GM23338 (cell line): Measurements from ENCODE around the gene SLC9A1. TPM values are rescaled to one million over a fixed set of nuclear protein-coding genes. Genes with fewer than 3 reads are reported as not detected.

Experiments
- ATAC-seq: fragments of 200-7000 bp; cut with Tn5 transposase; 3 replicates; pipeline ENCODE4 v1.9.1; 2020
- DNase-seq: peaks from one replicate; pipeline ENCODE4 v3.0.0-alpha.2; 2015; ENCODE audit warnings: low spot score
- H2AFZ ChIP-seq: fragments of 200-600 bp; sonication (generic); 2 replicates; pipeline ENCODE4 v1.8.0; 2016; ENCODE audit warnings: antibody characterized with exemption, mild to moderate bottlenecking, moderate library complexity
- H3F3A ChIP-seq: fragments of 200-600 bp; sonication (generic); replicated peaks from 2 replicates; pipeline ENCODE4 v1.8.0; 2017; ENCODE audit warnings: antibody characterized with exemption, mixed run types, low read depth
- H3K27ac ChIP-seq: fragments of 200-600 bp; sonication (generic); 2 replicates; pipeline ENCODE4 v1.6.1; 2016; ENCODE audit warnings: low read depth
- H3K27me3 ChIP-seq: fragments of 200-600 bp; sonication (generic); 2 replicates; pipeline ENCODE4 v1.8.0; 2016; ENCODE audit warnings: mild to moderate bottlenecking, mixed run types, moderate library complexity; ENCODE audit not compliant: insufficient read depth
- H3K36me3 ChIP-seq: fragments of 200-600 bp; sonication (generic); 2 replicates; pipeline ENCODE4 v1.8.0; 2016; ENCODE audit warnings: mild to moderate bottlenecking; ENCODE audit not compliant: insufficient read depth
- H3K4me1 ChIP-seq: fragments of 200-600 bp; sonication (generic); 2 replicates; pipeline ENCODE4 v1.8.0; 2016; ENCODE audit warnings: mild to moderate bottlenecking, moderate library complexity; ENCODE audit not compliant: insufficient read depth
- H3K4me2 ChIP-seq: fragments of 200-600 bp; sonication (generic); 2 replicates; pipeline ENCODE4 v1.7.1; 2017; ENCODE audit warnings: mixed run types
- H3K4me3 ChIP-seq: fragments of 200-600 bp; sonication (generic); 2 replicates; pipeline ENCODE4 v1.6.1; 2016; ENCODE audit warnings: mixed run types
- H3K79me2 ChIP-seq: fragments of 200-600 bp; sonication (generic); replicated peaks from 2 replicates; pipeline ENCODE4 v1.8.0; 2017; ENCODE audit warnings: mild to moderate bottlenecking; ENCODE audit not compliant: insufficient read depth
- H3K9me2 ChIP-seq: fragments of 200-600 bp; sonication (generic); 2 replicates; pipeline ENCODE4 v1.8.0; 2017; ENCODE audit not compliant: insufficient read depth
- H4K20me1 ChIP-seq: fragments of 200-600 bp; sonication (generic); replicated peaks from 2 replicates; pipeline ENCODE4 v1.8.0; 2017; ENCODE audit warnings: mild to moderate bottlenecking; ENCODE audit not compliant: insufficient read depth
- H3K27ac Mint-ChIP-seq: 2 replicates; pipeline ENCODE4 v1.8.0; 2020; ENCODE audit warnings: inconsistent platforms, mild to moderate bottlenecking, moderate library complexity, mixed read lengths
- H3K27me3 Mint-ChIP-seq: 3 replicates; pipeline ENCODE4 v1.8.0; 2022; ENCODE audit warnings: low read depth, mild to moderate bottlenecking, moderate library complexity, mixed read lengths, inconsistent platforms; ENCODE audit not compliant: insufficient read depth, poor library complexity
- H3K36me3 Mint-ChIP-seq: 3 replicates; pipeline ENCODE4 v1.8.0; 2021; ENCODE audit warnings: low read depth, mild to moderate bottlenecking, inconsistent platforms, moderate library complexity, mixed read lengths
- H3K4me1 Mint-ChIP-seq: 3 replicates; pipeline ENCODE4 v1.8.0; 2020; ENCODE audit warnings: mild to moderate bottlenecking, inconsistent platforms, mixed read lengths
- H3K4me3 Mint-ChIP-seq: 3 replicates; pipeline ENCODE4 v1.8.0; 2021; ENCODE audit warnings: moderate library complexity, mild to moderate bottlenecking, inconsistent platforms, mixed read lengths
- H3K9me3 Mint-ChIP-seq: 3 replicates; pipeline ENCODE4 v1.8.0; 2020; ENCODE audit warnings: moderate library complexity, mild to moderate bottlenecking, inconsistent platforms, mixed read lengths
- CREB1 ChIP-seq: fragments of 250-450 bp; sonication (Bioruptor Pico); IDR thresholded peaks from 2 replicates; pipeline ENCODE4 v1.5.0; 2020; ENCODE audit warnings: low read depth, mild to moderate bottlenecking, moderate library complexity
- EZH2 ChIP-seq: fragments of 200-600 bp; sonication (generic); IDR thresholded peaks from one replicate; pipeline ENCODE4 v1.8.0; 2017; ENCODE audit warnings: antibody characterized with exemption, mild to moderate bottlenecking, low read depth; ENCODE audit not compliant: unreplicated experiment
- EZH2phosphoT487 ChIP-seq: fragments of 200-600 bp; sonication (generic); IDR thresholded peaks from one replicate; pipeline ENCODE4 v1.8.1; 2018; ENCODE audit warnings: antibody characterized with exemption; ENCODE audit not compliant: unreplicated experiment
- NANOG ChIP-seq: IDR thresholded peaks from 2 replicates; pipeline ENCODE4 v1.6.1; 2016; ENCODE audit warnings: antibody characterized with exemption, borderline replicate concordance
- POLR2AphosphoS5 ChIP-seq: IDR thresholded peaks from 2 replicates; pipeline ENCODE4 v1.6.1; 2016; ENCODE audit warnings: antibody characterized with exemption, low read depth
- ZNF331 ChIP-seq: fragments of 250-450 bp; sonication (Bioruptor Pico); IDR thresholded peaks from 2 replicates; pipeline ENCODE4 v1.5.0; 2020; ENCODE audit warnings: low read depth, mild to moderate bottlenecking, moderate library complexity
- polyA plus RNA-seq: library from polyadenylated mRNA; unstranded; fragments of >200 nt; fragmentation: Nextera tagmentation; extraction: Ambion mirVana; gene quantifications from 2 replicates; pipeline ENCODE4 v1.2.1, GENCODE V29; 2016
- total RNA-seq: library from RNA; depleted of rRNA; stranded (reverse); fragments of >200 nt; shearing (Covaris generic); gene quantifications from 2 replicates; pipeline ENCODE4 v1.2.3, GENCODE V29; 2014
- TF ChIP-seq, protein P1 (sequence below), 2 experiments: fragments of 200-600 bp in 1 of 2; sonication (generic) in 1 of 2; conservative IDR thresholded peaks; 2 replicates each; pipeline versions ENCODE4 v1.5.1 to v1.6.1; 2016 to 2017; ENCODE audit warnings: antibody characterized with exemption in 2 of 2, low read depth in 2 of 2, mild to moderate bottlenecking in 2 of 2, moderate library complexity in 1 of 2
- TF ChIP-seq, protein P2 (sequence below): fragments of 250-450 bp; sonication (Bioruptor Pico); IDR thresholded peaks from 2 replicates; pipeline ENCODE4 v1.5.0; 2020; ENCODE audit warnings: mild to moderate bottlenecking, moderate library complexity
- TF ChIP-seq, protein P3 (sequence below): IDR thresholded peaks from 2 replicates; pipeline ENCODE4 v1.6.1; 2016; ENCODE audit warnings: antibody characterized with exemption

Gene SLC9A1
- total and polyA plus RNA-seq, 2 experiments from 2014 or later, result 10.4 to 22.3 TPM

DNA sequence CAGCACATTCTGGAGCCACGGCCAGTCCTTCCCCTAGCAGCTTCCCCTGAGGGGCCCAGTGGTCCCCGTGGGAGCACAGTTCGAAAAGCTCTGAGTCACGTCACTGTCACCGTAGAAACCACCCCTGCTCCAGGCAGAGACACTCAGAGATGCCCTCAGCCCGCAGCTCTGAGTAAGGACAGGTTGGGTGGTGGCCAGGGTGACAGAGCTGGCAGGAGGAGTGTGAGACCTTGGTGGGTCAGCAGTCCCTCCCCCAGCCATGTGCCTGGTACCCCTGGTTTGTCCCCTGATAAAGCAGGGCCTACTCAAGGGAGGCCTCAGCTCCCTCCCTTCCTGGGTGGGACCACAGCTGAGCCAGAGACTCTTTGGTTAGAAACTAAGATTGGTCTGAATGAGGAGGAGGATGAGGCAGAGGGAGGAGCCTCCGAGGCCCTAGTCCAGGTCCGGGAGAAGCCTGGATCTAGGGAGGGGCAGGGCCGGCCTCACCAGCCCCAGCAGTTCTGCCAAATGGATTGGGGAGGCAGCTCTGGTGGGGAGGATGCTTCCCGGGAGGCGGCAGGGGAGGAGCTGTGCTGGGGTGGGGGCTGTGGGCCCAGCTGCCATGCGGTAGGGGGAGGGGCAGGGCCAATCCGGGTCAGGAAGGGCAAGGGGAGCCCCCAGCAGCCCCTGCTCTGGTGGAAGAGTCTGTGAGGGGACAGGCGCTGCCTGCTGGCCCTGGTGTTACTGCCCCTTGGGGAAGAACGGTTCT, 55.2 kb downstream of the SLC9A1 start (continued):
- TF ChIP-seq, protein P1, sequence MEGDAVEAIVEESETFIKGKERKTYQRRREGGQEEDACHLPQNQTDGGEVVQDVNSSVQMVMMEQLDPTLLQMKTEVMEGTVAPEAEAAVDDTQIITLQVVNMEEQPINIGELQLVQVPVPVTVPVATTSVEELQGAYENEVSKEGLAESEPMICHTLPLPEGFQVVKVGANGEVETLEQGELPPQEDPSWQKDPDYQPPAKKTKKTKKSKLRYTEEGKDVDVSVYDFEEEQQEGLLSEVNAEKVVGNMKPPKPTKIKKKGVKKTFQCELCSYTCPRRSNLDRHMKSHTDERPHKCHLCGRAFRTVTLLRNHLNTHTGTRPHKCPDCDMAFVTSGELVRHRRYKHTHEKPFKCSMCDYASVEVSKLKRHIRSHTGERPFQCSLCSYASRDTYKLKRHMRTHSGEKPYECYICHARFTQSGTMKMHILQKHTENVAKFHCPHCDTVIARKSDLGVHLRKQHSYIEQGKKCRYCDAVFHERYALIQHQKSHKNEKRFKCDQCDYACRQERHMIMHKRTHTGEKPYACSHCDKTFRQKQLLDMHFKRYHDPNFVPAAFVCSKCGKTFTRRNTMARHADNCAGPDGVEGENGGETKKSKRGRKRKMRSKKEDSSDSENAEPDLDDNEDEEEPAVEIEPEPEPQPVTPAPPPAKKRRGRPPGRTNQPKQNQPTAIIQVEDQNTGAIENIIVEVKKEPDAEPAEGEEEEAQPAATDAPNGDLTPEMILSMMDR (conservative IDR thresholded peaks at IDR 0.05; ENCODE audit: low read depth in 2 of 2), result no peak

DNA sequence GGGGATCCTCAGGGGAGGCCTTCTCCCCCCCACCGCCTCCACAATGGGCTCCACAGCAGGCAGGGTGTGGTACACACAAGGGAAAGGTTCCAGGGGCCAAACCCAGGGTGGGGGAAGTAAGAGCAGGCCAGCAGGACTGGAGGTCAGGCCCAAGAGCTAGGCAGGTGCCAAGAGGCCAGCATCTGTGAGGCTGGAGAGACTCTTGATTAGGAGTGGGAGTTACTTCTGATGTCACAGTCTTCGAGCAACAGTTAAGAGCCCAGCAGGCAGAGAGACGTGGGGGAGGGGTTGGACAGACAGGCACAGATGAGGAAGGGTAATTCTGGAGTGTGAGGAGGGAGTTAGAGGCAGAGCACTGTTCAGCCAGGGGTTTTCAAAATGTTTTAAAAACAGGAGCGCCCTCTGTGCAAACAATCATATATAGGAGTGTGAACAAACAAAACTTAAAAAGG, 55.8 kb downstream of the SLC9A1 start:
- no peaks in the 10 kb centered on the region for H3K79me2 ChIP-seq
- H3K36me3 ChIP-seq, result no peaks in the 10 kb centered on the region
- DNase-seq, result peak; percentile 39
- Mint-ChIP-seq H3K27ac (peak overlapping the region; percentile 79), H3K4me1 (peaks cover 26% of the 10 kb centered on the region), H3K36me3 (no peaks in the 10 kb centered on the region), H3K4me3 (peak overlapping the region; percentile 17; the same call in 2 of the 3 replicates), H3K9me3 (no peaks in the 10 kb centered on the region; the same call in 2 of the 3 replicates), H3K27me3 (peaks cover 10% of the 10 kb centered on the region)
- no peaks in the 10 kb centered on the region for H3K9me2 ChIP-seq
- H3F3A ChIP-seq, result no peaks in the 10 kb centered on the region
- no peak; the same call in 2 of the 3 replicates for ATAC-seq
- peaks cover 18% of the 10 kb centered on the region for H3K4me1 ChIP-seq
- no peaks in the 10 kb centered on the region for H3K27me3 ChIP-seq
- H2AFZ ChIP-seq, result no peak overlapping the region
- H4K20me1 ChIP-seq, result no peaks in the 10 kb centered on the region
- 0 out of 2 replicates have a peak overlapping the region, but pooled peaks have one; percentile 55 for H3K27ac ChIP-seq
- H3K4me2 ChIP-seq, result peak overlapping the region; percentile 60; the same call in 1 of the 2 replicates
- no peak overlapping the region for H3K4me3 ChIP-seq
- TF ChIP-seq EZH2phosphoT487 (no peak), NANOG (no peak), ZNF331 (CRISPR knock-in tag) (no peak), POLR2AphosphoS5 (no peak), CREB1 (CRISPR knock-in tag) (no peak), EZH2 (no peak)
- TF ChIP-seq, protein P1 (conservative IDR thresholded peaks at IDR 0.05; ENCODE audit: low read depth in 2 of 2), result no peak
- TF ChIP-seq, protein P2, sequence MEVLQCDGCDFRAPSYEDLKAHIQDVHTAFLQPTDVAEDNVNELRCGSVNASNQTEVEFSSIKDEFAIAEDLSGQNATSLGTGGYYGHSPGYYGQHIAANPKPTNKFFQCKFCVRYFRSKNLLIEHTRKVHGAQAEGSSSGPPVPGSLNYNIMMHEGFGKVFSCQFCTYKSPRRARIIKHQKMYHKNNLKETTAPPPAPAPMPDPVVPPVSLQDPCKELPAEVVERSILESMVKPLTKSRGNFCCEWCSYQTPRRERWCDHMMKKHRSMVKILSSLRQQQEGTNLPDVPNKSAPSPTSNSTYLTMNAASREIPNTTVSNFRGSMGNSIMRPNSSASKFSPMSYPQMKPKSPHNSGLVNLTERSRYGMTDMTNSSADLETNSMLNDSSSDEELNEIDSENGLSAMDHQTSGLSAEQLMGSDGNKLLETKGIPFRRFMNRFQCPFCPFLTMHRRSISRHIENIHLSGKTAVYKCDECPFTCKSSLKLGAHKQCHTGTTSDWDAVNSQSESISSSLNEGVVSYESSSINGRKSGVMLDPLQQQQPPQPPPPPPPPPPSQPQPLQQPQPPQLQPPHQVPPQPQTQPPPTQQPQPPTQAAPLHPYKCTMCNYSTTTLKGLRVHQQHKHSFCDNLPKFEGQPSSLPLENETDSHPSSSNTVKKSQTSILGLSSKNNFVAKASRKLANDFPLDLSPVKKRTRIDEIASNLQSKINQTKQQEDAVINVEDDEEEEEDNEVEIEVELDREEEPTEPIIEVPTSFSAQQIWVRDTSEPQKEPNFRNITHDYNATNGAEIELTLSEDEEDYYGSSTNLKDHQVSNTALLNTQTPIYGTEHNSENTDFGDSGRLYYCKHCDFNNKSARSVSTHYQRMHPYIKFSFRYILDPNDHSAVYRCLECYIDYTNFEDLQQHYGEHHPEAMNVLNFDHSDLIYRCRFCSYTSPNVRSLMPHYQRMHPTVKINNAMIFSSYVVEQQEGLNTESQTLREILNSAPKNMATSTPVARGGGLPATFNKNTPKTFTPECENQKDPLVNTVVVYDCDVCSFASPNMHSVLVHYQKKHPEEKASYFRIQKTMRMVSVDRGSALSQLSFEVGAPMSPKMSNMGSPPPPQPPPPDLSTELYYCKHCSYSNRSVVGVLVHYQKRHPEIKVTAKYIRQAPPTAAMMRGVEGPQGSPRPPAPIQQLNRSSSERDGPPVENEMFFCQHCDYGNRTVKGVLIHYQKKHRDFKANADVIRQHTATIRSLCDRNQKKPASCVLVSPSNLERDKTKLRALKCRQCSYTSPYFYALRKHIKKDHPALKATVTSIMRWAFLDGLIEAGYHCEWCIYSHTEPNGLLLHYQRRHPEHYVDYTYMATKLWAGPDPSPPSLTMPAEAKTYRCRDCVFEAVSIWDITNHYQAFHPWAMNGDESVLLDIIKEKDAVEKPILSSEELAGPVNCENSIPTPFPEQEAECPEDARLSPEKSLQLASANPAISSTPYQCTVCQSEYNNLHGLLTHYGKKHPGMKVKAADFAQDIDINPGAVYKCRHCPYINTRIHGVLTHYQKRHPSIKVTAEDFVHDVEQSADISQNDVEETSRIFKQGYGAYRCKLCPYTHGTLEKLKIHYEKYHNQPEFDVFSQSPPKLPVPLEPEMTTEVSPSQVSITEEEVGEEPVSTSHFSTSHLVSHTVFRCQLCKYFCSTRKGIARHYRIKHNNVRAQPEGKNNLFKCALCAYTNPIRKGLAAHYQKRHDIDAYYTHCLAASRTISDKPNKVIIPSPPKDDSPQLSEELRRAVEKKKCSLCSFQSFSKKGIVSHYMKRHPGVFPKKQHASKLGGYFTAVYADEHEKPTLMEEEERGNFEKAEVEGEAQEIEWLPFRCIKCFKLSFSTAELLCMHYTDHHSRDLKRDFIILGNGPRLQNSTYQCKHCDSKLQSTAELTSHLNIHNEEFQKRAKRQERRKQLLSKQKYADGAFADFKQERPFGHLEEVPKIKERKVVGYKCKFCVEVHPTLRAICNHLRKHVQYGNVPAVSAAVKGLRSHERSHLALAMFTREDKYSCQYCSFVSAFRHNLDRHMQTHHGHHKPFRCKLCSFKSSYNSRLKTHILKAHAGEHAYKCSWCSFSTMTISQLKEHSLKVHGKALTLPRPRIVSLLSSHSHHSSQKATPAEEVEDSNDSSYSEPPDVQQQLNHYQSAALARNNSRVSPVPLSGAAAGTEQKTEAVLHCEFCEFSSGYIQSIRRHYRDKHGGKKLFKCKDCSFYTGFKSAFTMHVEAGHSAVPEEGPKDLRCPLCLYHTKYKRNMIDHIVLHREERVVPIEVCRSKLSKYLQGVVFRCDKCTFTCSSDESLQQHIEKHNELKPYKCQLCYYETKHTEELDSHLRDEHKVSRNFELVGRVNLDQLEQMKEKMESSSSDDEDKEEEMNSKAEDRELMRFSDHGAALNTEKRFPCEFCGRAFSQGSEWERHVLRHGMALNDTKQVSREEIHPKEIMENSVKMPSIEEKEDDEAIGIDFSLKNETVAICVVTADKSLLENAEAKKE, result no peak
- TF ChIP-seq, protein P3, sequence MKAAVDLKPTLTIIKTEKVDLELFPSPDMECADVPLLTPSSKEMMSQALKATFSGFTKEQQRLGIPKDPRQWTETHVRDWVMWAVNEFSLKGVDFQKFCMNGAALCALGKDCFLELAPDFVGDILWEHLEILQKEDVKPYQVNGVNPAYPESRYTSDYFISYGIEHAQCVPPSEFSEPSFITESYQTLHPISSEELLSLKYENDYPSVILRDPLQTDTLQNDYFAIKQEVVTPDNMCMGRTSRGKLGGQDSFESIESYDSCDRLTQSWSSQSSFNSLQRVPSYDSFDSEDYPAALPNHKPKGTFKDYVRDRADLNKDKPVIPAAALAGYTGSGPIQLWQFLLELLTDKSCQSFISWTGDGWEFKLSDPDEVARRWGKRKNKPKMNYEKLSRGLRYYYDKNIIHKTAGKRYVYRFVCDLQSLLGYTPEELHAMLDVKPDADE, result no peak
